ENCODE results near the gene MRAP.

The MRAP gene

DNA sequence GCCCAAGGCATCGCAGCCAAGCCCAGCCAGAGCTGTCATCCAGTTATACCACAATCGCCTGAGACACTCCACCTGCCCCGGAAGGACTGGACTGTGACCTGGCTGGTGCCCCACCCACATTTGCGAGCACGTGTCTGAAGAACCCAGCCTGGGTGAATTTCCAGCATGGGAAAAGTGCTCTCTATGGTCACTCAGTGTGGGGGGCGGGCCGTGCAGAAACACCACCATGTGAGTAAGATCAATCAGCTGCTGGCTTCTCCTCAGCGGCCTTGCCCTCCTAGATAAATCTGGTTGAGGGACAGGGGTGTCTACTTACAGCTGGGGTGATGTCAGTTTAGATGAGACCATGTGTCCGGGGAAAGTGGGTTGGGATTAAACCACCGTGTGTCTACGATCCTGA is 49.3 kb downstream of the MRAP start:
- no peak overlapping the region for H3K4me3 ChIP-seq (ENCODE audit: low read depth, low read length)
- TF ChIP-seq, protein P1, sequence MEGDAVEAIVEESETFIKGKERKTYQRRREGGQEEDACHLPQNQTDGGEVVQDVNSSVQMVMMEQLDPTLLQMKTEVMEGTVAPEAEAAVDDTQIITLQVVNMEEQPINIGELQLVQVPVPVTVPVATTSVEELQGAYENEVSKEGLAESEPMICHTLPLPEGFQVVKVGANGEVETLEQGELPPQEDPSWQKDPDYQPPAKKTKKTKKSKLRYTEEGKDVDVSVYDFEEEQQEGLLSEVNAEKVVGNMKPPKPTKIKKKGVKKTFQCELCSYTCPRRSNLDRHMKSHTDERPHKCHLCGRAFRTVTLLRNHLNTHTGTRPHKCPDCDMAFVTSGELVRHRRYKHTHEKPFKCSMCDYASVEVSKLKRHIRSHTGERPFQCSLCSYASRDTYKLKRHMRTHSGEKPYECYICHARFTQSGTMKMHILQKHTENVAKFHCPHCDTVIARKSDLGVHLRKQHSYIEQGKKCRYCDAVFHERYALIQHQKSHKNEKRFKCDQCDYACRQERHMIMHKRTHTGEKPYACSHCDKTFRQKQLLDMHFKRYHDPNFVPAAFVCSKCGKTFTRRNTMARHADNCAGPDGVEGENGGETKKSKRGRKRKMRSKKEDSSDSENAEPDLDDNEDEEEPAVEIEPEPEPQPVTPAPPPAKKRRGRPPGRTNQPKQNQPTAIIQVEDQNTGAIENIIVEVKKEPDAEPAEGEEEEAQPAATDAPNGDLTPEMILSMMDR (IDR thresholded peaks at IDR 0.05; ENCODE audit: borderline replicate concordance, insufficient read depth, low read depth, low read length): no peak

DNA sequence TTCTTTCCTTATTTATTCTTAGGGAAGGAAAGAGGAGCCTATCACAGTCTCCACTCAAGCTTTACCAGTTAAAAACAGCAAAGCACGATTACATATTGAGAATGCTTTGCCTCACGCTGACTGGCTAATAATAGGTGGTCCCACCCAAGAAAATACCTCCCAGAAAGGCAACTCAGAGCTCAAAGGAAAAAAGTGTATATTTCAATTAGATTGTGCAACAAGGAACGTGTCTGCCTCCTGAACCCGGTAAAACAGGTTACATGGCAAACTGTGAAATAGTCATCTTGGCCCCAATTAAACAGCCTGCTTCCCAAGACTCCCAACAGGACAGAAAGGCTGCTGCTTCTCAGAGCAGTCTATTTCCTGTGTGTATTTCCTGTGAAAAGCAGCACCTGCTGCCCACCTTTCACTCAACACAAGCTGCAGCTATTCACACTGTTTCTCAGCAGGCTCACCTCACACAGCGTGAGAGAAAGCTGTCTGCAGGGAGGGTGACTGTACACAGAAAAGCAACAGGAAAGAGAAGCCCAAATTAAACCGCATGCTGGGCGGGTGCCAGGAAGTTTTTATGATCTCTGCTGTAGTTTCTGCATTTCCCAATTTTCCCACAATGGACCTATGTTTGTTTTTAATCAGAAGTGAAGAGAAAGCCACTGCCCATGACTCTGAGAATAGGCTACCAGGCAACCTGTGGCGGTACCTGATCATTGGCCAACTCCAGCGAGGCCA is 50.1 kb downstream of the MRAP start:
- TF ChIP-seq, protein P1 (IDR thresholded peaks at IDR 0.05; ENCODE audit: borderline replicate concordance, insufficient read depth, low read depth, low read length): no peak

DNA sequence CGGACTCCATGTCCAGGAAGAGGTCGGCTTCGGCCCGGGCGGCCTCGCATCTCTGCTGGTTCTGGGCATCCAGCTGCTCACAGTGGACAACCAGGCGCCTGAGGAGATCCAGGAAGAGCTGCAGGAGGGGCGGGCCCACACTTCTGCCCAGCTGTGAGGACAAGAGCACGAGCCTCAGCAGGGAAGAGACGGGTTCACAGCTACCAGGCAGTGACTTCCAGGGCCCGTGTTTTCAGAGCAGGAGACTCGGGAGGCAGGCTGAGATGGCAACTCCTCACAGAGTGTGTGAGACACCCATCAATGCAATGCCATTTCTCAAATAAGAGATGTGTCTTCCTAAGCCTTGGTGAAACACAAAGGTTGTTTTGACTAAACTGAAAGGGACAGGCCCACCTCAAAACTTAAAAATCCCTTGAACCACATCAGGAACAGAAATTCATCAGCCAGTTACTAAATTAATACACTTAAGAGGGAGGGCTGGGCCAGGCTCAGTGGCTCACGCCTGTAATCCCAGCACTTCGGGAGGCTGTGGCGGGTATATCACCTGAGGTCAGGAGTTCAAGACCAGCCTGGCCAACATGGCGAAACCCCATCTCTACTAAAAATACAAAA is 50.8 kb downstream of the MRAP start:
- TF ChIP-seq, protein P1 (IDR thresholded peaks at IDR 0.05; ENCODE audit: borderline replicate concordance, insufficient read depth, low read depth, low read length): no peak
- no peak overlapping the region for H3K4me3 ChIP-seq (ENCODE audit: low read depth, low read length)

More for the DNA sequence above, 50.1 kb downstream of the MRAP start:
- no peak overlapping the region for H3K4me3 ChIP-seq (ENCODE audit: low read depth, low read length)

DNA sequence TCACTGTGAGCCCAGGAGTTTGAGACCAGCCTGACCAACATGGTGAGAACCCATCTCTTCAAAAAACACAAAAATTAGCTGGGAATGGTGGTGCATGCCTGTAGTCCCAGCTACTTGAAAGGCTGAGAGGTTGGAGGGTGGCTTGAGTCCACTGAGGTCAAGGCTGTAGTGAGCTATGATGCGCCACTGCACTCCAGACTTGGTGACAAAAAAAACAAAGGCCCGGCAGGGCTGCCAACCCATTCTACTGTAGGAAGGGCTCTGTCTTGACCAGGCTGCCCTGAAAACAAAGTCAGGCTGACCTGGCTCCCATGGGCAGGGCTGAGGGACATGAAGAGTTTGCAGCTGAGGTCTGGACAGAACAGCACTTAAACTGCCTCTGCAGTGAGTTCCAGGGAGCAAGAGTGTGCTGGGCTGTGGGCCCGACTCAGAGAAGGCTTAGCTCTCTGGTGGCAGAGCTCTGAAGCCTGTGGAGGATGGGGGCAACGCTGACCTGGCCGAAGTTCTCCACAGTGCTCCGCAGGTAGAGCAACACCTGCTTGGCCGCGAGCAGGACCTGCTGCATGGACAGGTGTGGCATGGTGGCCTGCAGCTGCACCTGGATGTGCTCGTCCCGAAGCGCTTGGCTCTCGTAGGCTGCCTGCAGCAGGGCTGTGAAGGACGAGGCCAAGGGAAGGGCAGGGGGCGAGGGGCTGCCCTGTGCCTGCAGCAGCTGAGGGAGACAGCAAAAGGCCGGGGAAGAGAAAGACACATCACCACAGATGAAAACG is 51.7 kb downstream of the MRAP start:
- TF ChIP-seq, protein P1 (IDR thresholded peaks at IDR 0.05; ENCODE audit: borderline replicate concordance, insufficient read depth, low read depth, low read length): no peak
- H3K4me3 ChIP-seq (ENCODE audit: low read depth, low read length): no peak overlapping the region

DNA sequence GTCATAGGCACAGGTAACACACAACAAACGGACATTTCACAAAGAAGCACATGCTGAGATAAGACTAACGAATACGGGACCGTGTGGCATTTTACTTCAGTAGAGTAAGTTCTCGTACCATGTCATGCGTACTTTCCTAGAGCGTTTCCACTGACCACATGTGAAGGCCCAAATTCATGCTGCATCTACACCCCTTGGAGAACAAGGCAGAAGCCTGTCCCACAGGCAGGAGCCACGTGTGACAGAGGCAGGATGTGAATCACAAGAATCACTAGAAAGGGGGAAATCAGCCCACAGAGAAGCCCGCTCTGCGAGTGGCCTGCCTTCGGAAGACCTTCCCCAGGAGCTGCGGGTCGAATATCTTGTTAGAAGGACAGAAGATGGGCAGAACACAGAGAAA is 52.3 kb downstream of the MRAP start:
- TF ChIP-seq, protein P1 (IDR thresholded peaks at IDR 0.05; ENCODE audit: borderline replicate concordance, insufficient read depth, low read depth, low read length): no peak
- H3K4me3 ChIP-seq (ENCODE audit: low read depth, low read length): no peak overlapping the region

DNA sequence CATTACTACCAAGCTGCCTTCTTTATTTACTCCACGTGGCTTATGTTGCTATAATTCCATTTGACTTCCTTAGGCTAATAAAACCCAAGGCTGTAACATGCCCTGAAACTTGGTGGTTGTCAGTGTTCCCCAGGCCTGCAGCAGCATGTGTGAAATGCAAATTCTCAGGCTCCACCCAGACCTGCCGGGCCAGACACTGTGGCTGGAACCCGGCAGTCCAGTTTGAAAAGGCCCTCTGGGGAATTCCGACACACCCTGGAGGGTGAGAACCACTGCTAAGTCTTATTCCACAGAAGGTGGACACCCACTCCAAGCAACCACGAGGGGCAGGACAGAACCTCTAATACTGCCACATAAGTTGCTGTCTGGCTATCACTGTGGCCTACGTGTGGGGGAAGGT is 52.8 kb downstream of the MRAP start:
- TF ChIP-seq, protein P1 (IDR thresholded peaks at IDR 0.05; ENCODE audit: borderline replicate concordance, insufficient read depth, low read depth, low read length): no peak
- no peak overlapping the region for H3K4me3 ChIP-seq (ENCODE audit: low read depth, low read length)
